Neutrophil (primary cell): ENCODE data around the gene BICDL1.

Experiments used
- H3K27ac ChIP-seq: fragments of 200-600 bp; sonication (generic); 2 replicates; pipeline ENCODE4 v1.5.1; 2016; ENCODE audit warnings: mild to moderate bottlenecking, moderate library complexity
- H3K27me3 ChIP-seq: fragments of 200-600 bp; sonication (generic); 2 replicates; pipeline ENCODE4 v1.6.0; 2016; ENCODE audit warnings: mild to moderate bottlenecking
- H3K36me3 ChIP-seq: fragments of 200-600 bp; sonication (generic); 2 replicates; pipeline ENCODE4 v1.5.1; 2017
- H3K4me1 ChIP-seq, 2 experiments: fragments of 200-600 bp in 1 of 2; sonication (generic) in 1 of 2; 1 replicate in 1 of 2; 2 replicates in 1 of 2; pipeline versions ENCODE4 v1.5.1 to v1.6.1; 2013 to 2016; ENCODE audit warnings: low read depth in 1 of 2, low read length in 1 of 2, mild to moderate bottlenecking in 1 of 2, moderate library complexity in 1 of 2; ENCODE audit not compliant: control insufficient read depth in 1 of 2, insufficient read depth in 1 of 2
- H3K4me3 ChIP-seq, 2 experiments: fragments of 200-600 bp in 1 of 2; sonication (generic) in 1 of 2; 1 replicate in 1 of 2; 2 replicates in 1 of 2; pipeline ENCODE4 v1.5.1; 2013 to 2016; ENCODE audit warnings: low read depth in 1 of 2, low read length in 1 of 2, mild to moderate bottlenecking in 1 of 2, moderate library complexity in 1 of 2
- H3K9me3 ChIP-seq: fragments of 200-600 bp; sonication (generic); 2 replicates; pipeline ENCODE4 v1.5.1; 2016
- TF ChIP-seq, protein P1 (sequence below): fragments of 200-600 bp; sonication (generic); IDR thresholded peaks from 2 replicates; pipeline ENCODE4 v1.5.1; 2016; ENCODE audit warnings: antibody characterized with exemption

The BICDL1 gene

DNA sequence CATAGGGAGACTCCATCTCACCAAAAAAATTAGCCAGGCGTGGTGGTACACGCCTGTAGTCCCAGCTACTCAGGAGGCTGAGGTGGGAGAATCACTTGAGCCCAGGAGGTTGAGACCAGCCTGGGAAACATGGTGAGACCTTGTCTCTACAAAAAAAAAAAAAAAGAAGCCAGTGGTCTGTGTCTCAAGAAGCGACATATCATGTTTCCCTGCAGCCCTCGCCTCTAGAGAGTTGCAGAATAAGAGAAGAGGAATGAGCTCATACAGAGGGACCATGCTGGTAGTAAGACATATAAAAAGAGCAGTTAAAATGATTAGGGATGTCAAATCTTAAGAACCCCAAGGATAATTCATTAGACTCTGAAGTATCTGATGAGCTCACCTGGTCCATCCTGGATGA lies 39.4 kb upstream of the BICDL1 start:
- Histone ChIP-seq H3K36me3 (no peaks in the 10 kb centered on the region), H3K27ac (no peak overlapping the region), H3K27me3 (no peaks in the 10 kb centered on the region), H3K4me1 (no peaks in the 10 kb centered on the region), H3K9me3 (no peaks in the 10 kb centered on the region), H3K4me3 (no peak overlapping the region)
- TF ChIP-seq, protein P1, sequence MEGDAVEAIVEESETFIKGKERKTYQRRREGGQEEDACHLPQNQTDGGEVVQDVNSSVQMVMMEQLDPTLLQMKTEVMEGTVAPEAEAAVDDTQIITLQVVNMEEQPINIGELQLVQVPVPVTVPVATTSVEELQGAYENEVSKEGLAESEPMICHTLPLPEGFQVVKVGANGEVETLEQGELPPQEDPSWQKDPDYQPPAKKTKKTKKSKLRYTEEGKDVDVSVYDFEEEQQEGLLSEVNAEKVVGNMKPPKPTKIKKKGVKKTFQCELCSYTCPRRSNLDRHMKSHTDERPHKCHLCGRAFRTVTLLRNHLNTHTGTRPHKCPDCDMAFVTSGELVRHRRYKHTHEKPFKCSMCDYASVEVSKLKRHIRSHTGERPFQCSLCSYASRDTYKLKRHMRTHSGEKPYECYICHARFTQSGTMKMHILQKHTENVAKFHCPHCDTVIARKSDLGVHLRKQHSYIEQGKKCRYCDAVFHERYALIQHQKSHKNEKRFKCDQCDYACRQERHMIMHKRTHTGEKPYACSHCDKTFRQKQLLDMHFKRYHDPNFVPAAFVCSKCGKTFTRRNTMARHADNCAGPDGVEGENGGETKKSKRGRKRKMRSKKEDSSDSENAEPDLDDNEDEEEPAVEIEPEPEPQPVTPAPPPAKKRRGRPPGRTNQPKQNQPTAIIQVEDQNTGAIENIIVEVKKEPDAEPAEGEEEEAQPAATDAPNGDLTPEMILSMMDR: no peak

DNA sequence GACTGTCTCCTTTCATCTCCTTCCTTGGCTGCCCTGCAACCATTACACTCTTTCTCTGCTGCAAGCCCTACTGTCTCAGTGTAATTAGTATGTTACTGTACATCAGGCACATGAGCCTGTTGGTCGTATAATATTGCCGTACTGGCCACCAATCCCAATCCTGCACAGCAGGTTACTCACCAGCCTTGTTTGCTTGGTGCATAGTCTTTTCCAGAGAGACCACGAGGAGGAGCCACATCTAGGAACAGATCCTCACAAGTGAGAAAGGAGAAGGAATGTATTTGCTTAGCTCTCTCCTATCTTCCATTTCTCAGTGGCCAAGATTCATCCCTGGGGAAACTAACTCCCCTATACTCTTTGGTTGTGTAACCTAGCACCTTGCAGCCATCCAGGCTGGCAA lies 33.0 kb upstream of the BICDL1 start:
- Histone ChIP-seq H3K27me3 (no peaks in the 10 kb centered on the region), H3K27ac (no peak overlapping the region), H3K4me3 (no peak overlapping the region), H3K4me1 (no peaks in the 10 kb centered on the region), H3K9me3 (peaks cover 7% of the 10 kb centered on the region), H3K36me3 (no peaks in the 10 kb centered on the region)
- TF ChIP-seq, protein P1: no peak

DNA sequence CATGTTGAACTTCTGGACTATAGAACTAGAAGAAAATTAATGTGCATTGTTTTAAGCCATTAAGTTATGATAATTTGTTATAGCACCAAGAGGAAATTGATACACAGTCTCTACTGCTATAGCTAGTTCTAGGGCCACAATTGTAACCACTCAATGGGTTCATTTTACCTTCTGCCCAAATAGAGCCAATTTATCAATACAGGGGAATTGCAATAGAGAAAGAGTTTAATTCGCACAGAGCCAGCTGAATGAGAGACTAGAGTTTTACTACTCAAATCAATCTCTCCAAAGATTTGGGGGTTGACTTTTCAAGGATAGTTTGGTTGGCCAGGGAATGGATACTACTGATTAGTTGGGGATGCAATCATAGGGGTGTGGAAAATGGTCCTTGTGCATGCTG lies 31.9 kb upstream of the BICDL1 start:
- Histone ChIP-seq H3K4me1 (no peaks in the 10 kb centered on the region), H3K4me3 (no peak overlapping the region), H3K27me3 (no peaks in the 10 kb centered on the region), H3K9me3 (peaks cover 7% of the 10 kb centered on the region), H3K36me3 (no peaks in the 10 kb centered on the region), H3K27ac (no peak overlapping the region)
- TF ChIP-seq, protein P1: no peak

DNA sequence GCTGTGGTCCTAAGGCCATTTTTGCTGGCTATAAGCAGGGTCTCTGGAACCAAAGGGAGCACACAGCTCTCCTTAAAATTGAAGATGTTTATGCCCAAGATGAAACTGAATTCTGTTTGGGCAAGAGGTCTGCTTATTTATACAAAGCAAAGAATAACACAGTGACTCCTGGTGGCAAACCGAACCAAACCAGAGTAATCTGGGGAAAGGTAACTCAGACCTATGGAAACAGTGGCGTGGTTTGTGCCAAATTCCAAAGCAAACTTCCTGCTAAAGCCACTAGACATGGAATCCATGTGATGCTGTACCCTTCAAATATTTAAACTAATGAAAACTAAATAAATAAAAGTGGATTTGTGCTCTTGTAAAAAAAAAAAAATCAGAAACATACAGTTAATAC lies 29.6 kb upstream of the BICDL1 start:
- no peaks in the 10 kb centered on the region for H3K4me1 ChIP-seq
- TF ChIP-seq, protein P1: no peak
- H3K36me3 ChIP-seq: no peaks in the 10 kb centered on the region
- peaks cover 7% of the 10 kb centered on the region for H3K9me3 ChIP-seq
- H3K27ac ChIP-seq: no peak overlapping the region
- H3K27me3 ChIP-seq: no peaks in the 10 kb centered on the region
- H3K4me3 ChIP-seq: no peak overlapping the region

DNA sequence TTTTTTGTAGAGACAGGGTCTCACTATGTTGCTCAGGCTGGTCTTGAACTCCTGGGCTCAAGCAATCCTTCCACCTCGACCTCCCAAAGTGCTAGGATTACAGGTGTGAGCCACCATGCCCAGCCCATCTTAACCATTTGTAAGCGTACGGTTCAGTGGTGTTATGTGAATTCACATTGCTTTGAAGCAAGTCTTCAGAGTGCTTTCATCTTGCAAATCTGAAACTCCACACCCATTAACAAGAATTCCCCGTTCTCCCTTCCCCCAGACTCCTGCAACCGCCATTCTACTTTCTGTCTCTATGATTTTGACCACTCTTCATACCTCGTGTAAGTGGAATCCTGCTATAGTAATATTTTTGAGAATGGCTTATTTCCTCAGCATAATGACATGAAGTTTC lies 24.9 kb upstream of the BICDL1 start:
- no peaks in the 10 kb centered on the region for H3K4me1 ChIP-seq
- no peak overlapping the region for H3K27ac ChIP-seq
- no peak overlapping the region for H3K4me3 ChIP-seq
- H3K9me3 ChIP-seq: no peaks in the 10 kb centered on the region
- TF ChIP-seq, protein P1: no peak
- peaks cover 5% of the 10 kb centered on the region for H3K27me3 ChIP-seq
- H3K36me3 ChIP-seq: no peaks in the 10 kb centered on the region

DNA sequence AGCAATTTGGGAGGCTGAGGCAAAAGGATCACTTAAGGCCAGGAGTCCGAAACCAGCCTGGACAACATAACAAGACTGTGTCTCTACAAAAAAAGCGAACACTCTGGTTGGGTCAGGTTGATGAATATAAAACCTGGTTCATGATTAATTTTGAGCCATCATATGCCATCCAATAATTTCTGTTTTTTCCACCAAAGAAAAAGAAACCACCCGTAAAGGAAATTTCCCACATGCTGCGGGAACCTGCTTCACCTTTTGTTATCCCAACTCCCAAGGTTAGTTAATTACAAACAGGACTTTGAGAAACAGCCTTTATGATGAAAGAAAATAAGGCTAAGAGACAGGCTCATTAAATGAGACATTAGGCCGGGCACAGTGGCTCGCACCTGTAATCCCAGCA lies 24.1 kb upstream of the BICDL1 start:
- TF ChIP-seq, protein P1: no peak
- H3K4me1 ChIP-seq: no peaks in the 10 kb centered on the region
- H3K4me3 ChIP-seq: no peak overlapping the region
- H3K36me3 ChIP-seq: no peaks in the 10 kb centered on the region
- H3K27me3 ChIP-seq: peaks cover 5% of the 10 kb centered on the region
- H3K9me3 ChIP-seq: no peaks in the 10 kb centered on the region
- no peak overlapping the region for H3K27ac ChIP-seq
